ENCODE measurements around the gene XAB2. TPM values are rescaled to one million over a fixed set of nuclear protein-coding genes. Genes with fewer than 3 reads are reported as not detected.

XAB2 gene
- total RNA-seq, 1 donor from 2014 or later, result 43.9 TPM

- H3K27ac Mint-ChIP-seq, result no peak overlapping the region
- peak overlapping the region; percentile 72 for H3K4me3 Mint-ChIP-seq
- no peak for DNase-seq (ENCODE audit: low spot score in 2 of 2, unreplicated experiment in 2 of 2)
- H3K4me1 Mint-ChIP-seq, result peaks cover 2% of the 10 kb centered on the region
- no peaks in the 10 kb centered on the region for H3K36me3 Mint-ChIP-seq
- no peaks in the 10 kb centered on the region for H3K9me3 Mint-ChIP-seq
- TF ChIP-seq CTCF (IDR thresholded peaks at IDR 0.05; ENCODE audit: unreplicated experiment), result no peak
- H3K27me3 Mint-ChIP-seq (ENCODE audit: low read depth), result peaks cover 31% of the 10 kb centered on the region
Observed at GRCh38 chr19:7636317-7636690, 7.0 kb upstream of the XAB2 start.

GRCh38 chr19:7635670-7636069 is 6.3 kb upstream of the XAB2 start:
- Mint-ChIP-seq H3K27ac (no peak overlapping the region), H3K36me3 (no peaks in the 10 kb centered on the region), H3K4me3 (peak overlapping the region; percentile 72), H3K4me1 (peaks cover 6% of the 10 kb centered on the region), H3K9me3 (no peaks in the 10 kb centered on the region), H3K27me3 (ENCODE audit: low read depth) (peaks cover 31% of the 10 kb centered on the region)
- TF ChIP-seq CTCF (IDR thresholded peaks at IDR 0.05; ENCODE audit: unreplicated experiment), result no peak
- DNase-seq (ENCODE audit: low spot score in 2 of 2, unreplicated experiment in 2 of 2), result no peak

DNA sequence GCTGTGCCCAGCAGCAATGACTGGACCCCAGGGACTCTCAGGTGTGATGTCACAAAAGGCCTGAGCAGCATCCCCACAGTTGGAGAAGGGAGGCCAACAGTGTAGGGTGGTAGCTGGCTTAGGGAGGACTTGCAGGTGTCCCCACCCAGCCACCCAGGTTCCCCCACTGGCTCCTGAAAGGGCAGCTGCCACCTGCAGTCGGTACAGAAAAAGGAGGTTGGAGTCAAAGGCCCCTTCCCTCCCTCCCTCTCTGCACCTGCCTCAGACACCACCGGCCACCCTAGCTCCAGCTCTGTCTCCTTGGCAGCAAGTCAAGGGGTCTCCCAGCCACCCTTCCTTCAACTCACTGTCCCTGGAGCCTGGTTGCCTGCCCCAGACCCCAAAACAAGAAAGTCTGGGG is 4.4 kb upstream of the XAB2 start, which contains the start of gene PCP2:
Gene PCP2, minus strand, starts transcription at position 22 of the 400 bp plus-strand sequence. CDS start 262 bp downstream, outside the sequence.
- H3K36me3 Mint-ChIP-seq, result peaks cover 4% of the 10 kb centered on the region
- no peak for DNase-seq (ENCODE audit: low spot score in 2 of 2, unreplicated experiment in 2 of 2)
- H3K27me3 Mint-ChIP-seq (ENCODE audit: low read depth), result peaks cover 28% of the 10 kb centered on the region
- H3K4me1 Mint-ChIP-seq, result peaks cover 24% of the 10 kb centered on the region
- peak within 1 kb of the TSS; percentile 28 for H3K4me3 Mint-ChIP-seq
- TF ChIP-seq CTCF (IDR thresholded peaks at IDR 0.05; ENCODE audit: unreplicated experiment), result no peak
- no peak within 1 kb of the TSS for H3K27ac Mint-ChIP-seq
- no peaks in the 10 kb centered on the region for H3K9me3 Mint-ChIP-seq

DNA sequence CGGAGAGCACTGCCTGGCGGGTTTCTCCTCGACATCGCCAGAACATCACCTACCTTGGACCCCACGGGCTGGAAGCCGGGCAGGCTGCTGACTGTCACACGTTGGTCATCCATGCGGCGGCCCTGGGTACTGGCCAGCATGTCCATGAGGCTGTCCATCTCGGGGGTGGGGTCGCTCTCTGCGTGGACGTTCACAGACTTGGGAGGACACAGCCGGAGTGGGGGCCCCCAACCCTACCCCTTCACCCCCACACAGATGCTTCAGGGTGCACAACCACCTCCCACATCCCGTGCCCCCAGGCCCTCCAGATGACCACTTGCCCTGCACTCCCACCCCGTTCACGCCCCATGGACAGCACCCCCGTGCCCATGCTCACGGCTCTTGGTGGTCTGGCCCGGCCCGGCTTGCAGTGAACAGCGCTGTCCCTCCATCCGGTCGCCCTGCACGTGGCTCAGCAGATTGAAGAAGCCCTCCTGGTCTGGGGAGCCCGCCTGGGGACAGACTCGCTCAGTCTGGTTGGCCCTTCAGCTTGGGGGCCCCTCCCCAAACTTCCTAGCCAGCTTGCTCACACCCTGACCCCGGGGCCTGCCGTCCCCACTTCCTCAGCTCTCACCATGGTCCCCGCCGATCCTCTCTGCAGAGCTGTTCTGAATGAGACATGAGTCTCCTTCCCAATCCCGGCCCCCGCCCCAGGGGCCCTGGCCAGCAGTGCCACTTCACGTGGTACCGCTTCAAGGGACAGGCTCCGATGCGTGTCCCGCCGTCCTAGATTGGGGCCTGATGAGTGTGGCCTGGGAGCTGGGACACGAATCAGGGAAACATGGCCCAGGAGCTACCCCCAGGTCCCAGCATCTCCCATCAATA is 3.2 kb upstream of the XAB2 start:
- DNase-seq (ENCODE audit: low spot score in 2 of 2, unreplicated experiment in 2 of 2), result no peak
- no peak for TF ChIP-seq CTCF (IDR thresholded peaks at IDR 0.05; ENCODE audit: unreplicated experiment)
- H3K27ac Mint-ChIP-seq, result no peak overlapping the region
- peaks cover 33% of the 10 kb centered on the region for H3K4me1 Mint-ChIP-seq
- H3K9me3 Mint-ChIP-seq, result no peaks in the 10 kb centered on the region
- peaks cover 23% of the 10 kb centered on the region for H3K27me3 Mint-ChIP-seq (ENCODE audit: low read depth)
- H3K4me3 Mint-ChIP-seq, result peak overlapping the region; percentile 28
- peaks cover 4% of the 10 kb centered on the region for H3K36me3 Mint-ChIP-seq

- Mint-ChIP-seq H3K27ac (no peak overlapping the region), H3K36me3 (peaks cover 8% of the 10 kb centered on the region), H3K27me3 (ENCODE audit: low read depth) (peaks cover 17% of the 10 kb centered on the region), H3K4me1 (peaks cover 33% of the 10 kb centered on the region), H3K9me3 (no peaks in the 10 kb centered on the region), H3K4me3 (peak overlapping the region; percentile 44)
- DNase-seq (ENCODE audit: low spot score in 2 of 2, unreplicated experiment in 2 of 2), result no peak
- no peak for TF ChIP-seq CTCF (IDR thresholded peaks at IDR 0.05; ENCODE audit: unreplicated experiment)
Observed at GRCh38 chr19:7631577-7631976, 2.2 kb upstream of the XAB2 start.
